ENCODE results near the gene MARK3.

MARK3 gene

DNA sequence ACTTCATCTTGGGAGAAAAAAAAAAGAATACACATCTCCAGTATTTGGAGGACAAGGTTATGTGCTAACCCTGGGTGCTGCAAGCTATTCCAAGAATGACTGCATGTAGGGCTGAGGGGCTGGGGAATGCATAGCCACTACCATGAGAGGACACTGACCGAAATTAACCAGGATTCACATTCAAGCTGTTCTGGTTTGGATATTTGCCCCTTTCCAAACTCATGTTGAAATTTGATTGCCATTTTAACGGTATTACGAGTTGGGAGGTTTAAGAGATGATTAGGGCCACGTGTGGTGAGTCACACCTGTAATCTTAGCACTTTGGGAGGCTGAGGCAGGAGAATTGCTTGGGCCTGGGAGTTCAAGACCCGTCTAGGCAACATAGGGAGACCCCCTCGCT lies 18.5 kb upstream of the MARK3 start:
- DNase-seq (ENCODE audit: low read depth in 1 of 2, low spot score in 1 of 2), result no peak

GRCh38 chr14:103367995-103368394 lies 17.2 kb upstream of the MARK3 start:
- no peak for DNase-seq (ENCODE audit: low read depth in 1 of 2, low spot score in 1 of 2)

DNA sequence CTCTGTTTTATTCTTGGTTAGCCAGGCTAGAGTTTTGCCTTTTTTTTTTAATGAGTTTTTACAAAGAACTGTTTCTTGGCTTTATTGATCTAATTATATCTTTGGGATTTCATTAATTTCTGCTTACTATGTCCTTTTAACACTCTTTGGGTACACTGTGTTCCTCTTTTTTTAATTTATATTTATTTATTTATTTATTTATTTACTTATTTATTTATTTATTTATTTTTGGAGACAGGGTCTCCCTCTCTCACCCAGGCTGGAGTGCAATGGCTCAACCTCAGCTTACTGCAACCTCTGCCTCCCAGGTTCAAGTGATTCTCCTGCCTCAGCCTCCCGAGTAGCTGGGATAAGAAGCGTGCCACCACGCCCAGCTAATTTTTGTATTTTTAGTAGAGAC lies 15.1 kb upstream of the MARK3 start:
- no peak for DNase-seq (ENCODE audit: low read depth in 1 of 2, low spot score in 1 of 2)

DNA sequence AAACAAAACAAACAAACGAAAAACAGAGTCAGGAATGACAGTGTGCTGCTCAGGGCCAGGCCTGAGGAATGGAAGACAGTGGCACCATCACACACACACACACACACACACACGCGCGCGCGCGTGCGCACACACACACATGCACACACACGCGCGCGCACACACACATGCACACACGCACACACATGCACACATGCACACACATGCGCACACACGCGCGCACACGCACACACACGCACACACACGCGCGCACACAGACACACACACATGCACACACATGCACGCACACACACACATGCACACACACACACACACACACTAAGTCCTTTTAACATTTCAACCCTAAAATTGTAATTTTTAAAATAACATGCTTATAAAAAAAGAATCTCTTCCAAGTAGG lies 13.2 kb upstream of the MARK3 start:
- no peak for DNase-seq (ENCODE audit: low read depth in 1 of 2, low spot score in 1 of 2)

DNA sequence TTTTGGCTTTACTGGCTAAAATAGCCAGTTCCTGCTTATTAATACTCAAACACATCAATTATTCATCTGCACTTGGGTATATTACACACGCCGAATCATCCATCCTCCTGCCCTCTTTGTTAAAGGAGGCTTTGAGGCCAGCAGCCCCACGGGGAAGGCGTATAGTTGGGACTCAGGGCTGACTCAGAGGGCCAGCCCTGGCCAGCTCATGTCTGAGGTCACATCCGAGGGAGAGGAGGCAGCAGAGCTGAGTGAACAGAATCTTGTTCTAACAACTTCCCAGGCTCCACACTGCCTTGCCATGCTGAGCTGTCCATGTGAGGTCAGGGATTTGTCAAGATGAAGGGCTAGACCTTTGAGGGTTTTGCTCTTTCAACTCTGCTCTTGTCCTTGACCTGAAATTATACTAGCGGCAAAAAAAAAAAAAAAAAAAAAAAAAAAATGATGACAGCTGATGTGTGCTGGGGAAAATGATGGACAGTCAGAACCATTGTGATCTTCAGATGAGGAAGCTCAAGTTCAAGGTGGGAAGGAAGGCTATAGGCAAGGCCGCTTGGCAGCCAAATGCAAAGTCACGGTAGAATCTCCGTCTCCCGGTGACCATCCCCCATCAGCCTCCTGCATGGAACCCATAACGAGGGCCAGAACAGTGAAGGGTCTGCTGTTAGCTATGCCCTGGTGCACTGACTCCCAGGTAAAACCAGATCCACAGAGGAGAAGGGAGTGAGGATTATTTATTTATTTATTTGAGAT lies 12.5 kb upstream of the MARK3 start:
- no peak for DNase-seq (ENCODE audit: low read depth in 1 of 2, low spot score in 1 of 2)

- no peak for DNase-seq (ENCODE audit: low read depth in 1 of 2, low spot score in 1 of 2)
Observed at GRCh38 chr14:103374121-103374520, 11.1 kb upstream of the MARK3 start.

DNA sequence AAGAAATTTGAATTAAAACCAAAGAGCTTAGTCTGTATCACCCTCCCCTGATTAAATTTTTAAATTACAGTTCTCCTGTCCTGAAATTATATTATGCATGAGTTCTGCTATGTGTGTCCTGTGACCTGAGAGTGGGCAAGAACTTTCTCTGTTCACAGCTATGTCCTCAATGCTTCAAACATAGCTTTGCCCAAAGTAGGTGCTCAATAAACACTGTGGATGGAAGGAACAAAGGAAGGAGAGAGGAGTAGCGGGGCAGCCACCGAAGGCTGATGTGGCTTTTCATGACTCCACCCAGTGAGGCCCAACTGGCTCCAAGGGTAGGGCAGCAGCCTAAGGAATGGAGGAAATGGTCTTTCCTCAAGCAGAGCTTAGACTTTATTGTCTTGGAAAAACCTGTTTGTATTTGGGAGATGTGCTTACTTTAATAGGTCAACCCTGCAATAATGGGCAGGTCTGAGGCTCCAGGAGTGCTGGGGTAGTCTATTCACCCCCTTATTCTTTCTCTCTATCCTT lies 7.6 kb upstream of the MARK3 start:
- no peak for DNase-seq (ENCODE audit: low read depth in 1 of 2, low spot score in 1 of 2)

DNA sequence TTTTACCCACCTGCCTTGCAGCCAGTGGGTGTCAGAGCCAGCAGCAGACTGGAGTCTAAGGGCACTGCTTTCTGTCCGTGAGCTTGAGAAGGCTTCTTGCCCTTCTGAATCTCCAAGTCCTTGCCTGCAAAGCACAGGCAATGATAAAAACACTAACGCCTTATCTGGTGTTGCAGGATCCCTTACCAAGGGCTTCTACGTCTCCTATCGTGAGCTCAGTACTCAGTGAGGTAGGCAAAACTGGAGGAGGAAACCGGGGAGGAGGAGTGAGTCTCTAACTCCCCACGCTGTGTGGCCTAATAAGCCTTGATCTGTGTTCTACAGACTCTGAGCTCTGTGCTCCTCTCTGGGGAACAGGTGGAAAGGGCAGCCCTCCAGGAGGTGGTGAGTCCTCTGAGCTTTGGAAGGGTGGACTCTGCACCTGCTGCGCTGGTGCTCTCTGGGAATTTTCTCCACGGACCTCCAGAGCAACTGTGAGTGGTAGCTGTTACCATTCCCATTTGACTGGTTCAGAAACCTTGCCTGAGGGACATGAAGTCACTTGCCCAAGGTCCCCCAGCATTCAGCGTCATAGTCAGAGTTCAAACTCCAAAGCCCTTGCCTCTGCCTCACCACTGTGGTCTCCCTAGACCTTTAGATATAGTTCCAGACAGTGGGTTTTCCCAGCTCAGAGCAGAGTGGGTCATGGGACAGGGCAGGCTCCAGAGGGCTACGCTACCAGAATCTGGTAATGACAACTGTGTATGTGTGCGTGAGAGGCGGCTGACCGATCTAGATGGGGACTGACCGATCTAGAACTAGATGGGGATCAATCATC lies 7.0 kb upstream of the MARK3 start:
- DNase-seq (ENCODE audit: low read depth in 1 of 2, low spot score in 1 of 2), result no peak

GRCh38 chr14:103380719-103381377 lies 4.4 kb upstream of the MARK3 start:
- DNase-seq (ENCODE audit: low read depth in 1 of 2, low spot score in 1 of 2), result no peak

- no peak for DNase-seq (ENCODE audit: low read depth in 1 of 2, low spot score in 1 of 2)
Observed at GRCh38 chr14:103382376-103382775, 2.8 kb upstream of the MARK3 start.

DNA sequence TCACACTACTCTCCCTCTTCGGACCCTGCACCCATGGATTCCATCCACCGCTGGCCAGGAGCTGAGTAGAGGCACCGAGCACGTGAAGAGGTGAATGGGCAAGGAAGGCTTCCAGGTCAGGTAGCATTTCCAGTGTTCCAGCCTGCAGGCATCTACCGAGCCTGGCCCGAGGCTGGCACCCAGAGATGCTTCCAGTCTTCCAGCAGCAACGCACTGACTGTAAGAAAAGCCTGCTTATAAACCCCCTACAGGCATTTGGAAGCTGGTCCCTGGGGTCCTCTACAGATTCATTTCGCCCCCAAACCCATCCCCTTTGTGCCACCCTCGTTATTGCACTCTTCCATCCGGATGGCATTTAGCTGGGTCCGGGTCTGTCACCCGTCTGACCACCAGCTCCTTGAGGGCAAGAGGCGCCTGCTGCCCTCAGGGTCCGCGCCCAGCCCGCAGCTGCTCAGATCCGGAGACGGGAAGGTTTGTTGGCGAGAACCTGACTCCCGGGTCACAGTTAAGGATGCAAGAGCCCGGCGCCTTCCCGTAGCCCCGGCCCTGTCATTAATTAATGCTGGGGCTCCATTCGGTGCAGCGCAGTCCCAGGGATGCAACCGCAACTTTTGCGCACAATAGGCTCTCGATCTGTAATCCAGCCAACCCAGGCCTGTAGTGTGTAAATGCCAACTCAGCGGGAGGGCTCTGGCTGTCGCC lies 614 bp upstream of the MARK3 start:
- no peak for DNase-seq (ENCODE audit: low read depth in 1 of 2, low spot score in 1 of 2)

GRCh38 chr14:103385929-103386712 lies 906 bp downstream of the MARK3 start:
- DNase-seq (ENCODE audit: low read depth in 1 of 2, low spot score in 1 of 2), result peak in 1 of 2 donors; percentile 9

DNA sequence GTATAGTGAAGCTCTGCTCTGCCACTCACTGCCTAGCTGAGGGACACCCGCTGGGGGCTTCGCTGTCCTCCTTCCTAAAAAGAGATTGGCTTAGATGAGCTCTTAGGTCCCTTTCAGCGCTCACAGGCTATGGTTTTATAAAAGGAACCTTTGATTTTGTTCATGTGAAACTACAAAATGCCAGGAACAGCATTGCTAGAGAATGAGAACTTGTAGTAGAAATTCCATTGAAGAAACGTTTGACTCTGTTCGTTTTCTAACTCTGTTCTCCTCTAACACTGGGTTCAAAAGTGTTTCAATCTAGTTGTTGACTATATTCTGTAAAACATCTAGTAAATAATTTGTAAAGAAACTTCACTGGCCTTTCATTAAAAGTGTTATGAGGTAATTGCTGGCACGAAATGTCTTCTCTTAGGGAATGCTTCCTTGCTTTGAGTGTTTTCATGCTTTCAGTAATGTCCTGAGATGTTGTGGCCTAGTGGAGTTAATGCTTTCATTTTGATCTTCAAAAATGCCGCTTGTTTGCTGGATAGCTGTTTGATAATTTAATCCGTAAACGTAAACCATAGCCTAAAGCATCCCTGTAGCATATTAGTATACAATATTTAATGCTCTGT lies 1.6 kb downstream of the MARK3 start:
- no peak for DNase-seq (ENCODE audit: low read depth in 1 of 2, low spot score in 1 of 2)

GRCh38 chr14:103388664-103389063 lies 3.4 kb downstream of the MARK3 start:
- no peak for DNase-seq (ENCODE audit: low read depth in 1 of 2, low spot score in 1 of 2)

DNA sequence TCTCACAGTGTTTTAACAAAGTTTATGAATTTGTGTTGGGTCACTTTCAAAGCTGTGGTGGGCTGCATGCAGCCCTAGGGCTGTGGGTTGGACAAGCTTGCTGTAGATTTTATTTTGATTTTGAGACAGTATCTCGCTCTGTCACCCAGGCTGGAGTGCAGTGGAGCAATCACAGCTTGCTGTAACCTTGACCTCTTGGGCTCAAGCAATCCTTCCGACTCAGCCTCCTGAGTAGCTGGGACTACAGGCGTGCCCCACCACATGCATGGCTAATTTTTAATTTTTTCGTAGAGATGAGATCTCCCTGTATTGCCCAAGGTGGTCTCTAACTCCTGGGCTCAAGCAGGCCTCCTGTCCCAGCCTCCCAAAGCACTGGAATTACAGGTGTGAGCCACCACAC lies 5.4 kb downstream of the MARK3 start:
- no peak for DNase-seq (ENCODE audit: low read depth in 1 of 2, low spot score in 1 of 2)

DNA sequence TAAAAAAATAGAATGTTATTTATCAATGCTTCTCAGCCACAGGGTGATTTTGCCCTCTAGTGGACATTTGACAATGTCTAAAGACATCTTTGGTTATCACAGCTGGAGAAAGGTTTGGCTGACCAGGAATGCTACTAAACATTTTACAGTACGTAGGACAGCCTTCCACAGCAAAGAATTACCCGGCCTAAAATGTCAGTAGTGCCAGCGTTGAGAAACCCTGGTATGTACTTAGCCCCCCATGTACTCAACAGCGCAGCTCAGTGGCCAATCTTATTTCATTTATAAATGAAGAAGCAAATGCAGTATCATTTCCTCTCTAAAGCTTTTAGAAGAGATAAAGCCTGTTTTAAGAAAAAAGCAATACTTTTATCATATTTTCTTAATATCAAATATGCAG lies 5.8 kb downstream of the MARK3 start:
- DNase-seq (ENCODE audit: low read depth in 1 of 2, low spot score in 1 of 2), result no peak

GRCh38 chr14:103392106-103392505 lies 6.9 kb downstream of the MARK3 start:
- DNase-seq (ENCODE audit: low read depth in 1 of 2, low spot score in 1 of 2), result no peak

DNA sequence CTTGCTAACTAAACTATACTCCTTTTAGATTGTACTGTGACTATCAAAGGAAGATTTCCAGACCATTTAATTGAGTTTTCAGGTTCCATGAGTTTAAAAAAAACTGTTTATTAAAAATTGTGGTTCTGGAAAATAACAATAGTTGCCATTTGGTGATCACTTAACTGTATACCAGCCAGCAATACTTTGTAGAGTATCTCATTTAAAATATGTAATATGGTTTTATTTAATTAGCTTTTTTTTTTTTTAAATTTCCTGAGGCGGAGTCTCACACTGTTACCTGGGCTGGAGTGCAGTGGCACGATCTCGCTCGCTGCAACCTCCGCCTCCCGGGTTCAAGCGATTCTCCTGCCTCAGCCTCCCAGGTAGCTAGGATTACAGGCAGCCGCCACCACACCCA lies 7.4 kb downstream of the MARK3 start:
- no peak for DNase-seq (ENCODE audit: low read depth in 1 of 2, low spot score in 1 of 2)

DNA sequence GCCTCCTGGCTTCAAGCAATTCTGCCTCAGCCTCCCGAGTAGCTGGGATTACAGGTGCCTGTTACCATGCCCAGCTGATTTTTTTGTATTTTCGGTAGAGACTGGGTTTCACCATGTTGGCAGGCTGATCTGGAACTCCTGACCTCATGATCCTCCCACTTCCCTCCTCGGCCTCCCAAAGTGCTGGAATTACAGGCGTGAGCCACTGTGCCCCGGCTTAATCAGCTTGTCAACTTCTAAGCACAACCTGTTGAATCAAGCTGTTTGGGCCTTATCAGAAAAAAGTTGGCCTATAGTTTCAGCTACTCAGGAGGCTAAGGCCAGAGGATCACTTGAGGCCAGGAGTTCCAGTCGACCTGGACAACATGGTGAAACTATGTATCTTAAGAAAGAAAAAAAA lies 7.9 kb downstream of the MARK3 start:
- DNase-seq (ENCODE audit: low read depth in 1 of 2, low spot score in 1 of 2), result no peak
